ENCODE results near the gene GCN1.

GRCh38 chr12:120130011-120130410 lies 64.5 kb downstream of the GCN1 start:
- TF ChIP-seq CTCF (IDR thresholded peaks at IDR 0.05): no peak
- no peak for TF ChIP-seq POLR2AphosphoS5 (IDR thresholded peaks at IDR 0.05; ENCODE audit: insufficient read depth in 1 of 2, low read depth in 1 of 2)
- TF ChIP-seq POLR2A (IDR thresholded peaks at IDR 0.05): no peak
